ENCODE measurements around the gene MVB12B. TPM values are rescaled to one million over a fixed set of nuclear protein-coding genes. Genes with fewer than 3 reads are reported as not detected.
A peak's percentile ranks its signal among the peaks of the same experiment; 100 is the strongest.

Gene MVB12B
- total and polyA plus RNA-seq, 8 donors, result 2.3 to 21.9 (median 6.4) TPM

- TF ChIP-seq CTCF (IDR thresholded peaks at IDR 0.05) (no peak), EP300 (IDR thresholded peaks at IDR 0.05) (no peak), POLR2AphosphoS5 (IDR thresholded peaks at IDR 0.05) (no peak), POLR2A (IDR thresholded peaks at IDR 0.05) (no peak)
- 26 to 41% (median 33%) methylated on average over 8 of the region's 8 CpGs for WGBS, 5 donors
- intact Hi-C loops (cut with DNase I; ENCODE audit: low total_unique reads), result no loop called here
- H3K9me3 ChIP-seq, result no peaks in the 10 kb centered on the region
- peak in 1 of 2 donors; percentile 68 for DNase-seq
- peak overlapping the region in 4 of 5 donors; percentile 46 to 76 (median 56) for H3K27ac ChIP-seq
- peak overlapping the region in 1 of 4 donors; percentile 3 for H3K4me3 ChIP-seq
- no peaks in the 10 kb centered on the region for H3K36me3 ChIP-seq
- no peaks in the 10 kb centered on the region for H3K27me3 ChIP-seq
- H3K4me1 ChIP-seq, result peaks cover 39 to 82% (median 56%) of the 10 kb centered on the region in 4 donors
Measured at GRCh38 chr9:126334721-126335621, 8.3 kb downstream of the MVB12B start.

GRCh38 chr9:126335837-126336735 is 9.5 kb downstream of the MVB12B start:
- WGBS, 5 donors, result 41 to 60% (median 48%) methylated on average over 19 of the region's 19 CpGs
- no peak for DNase-seq
- Histone ChIP-seq H3K9me3 (no peaks in the 10 kb centered on the region), H3K36me3 (peaks cover under 1 to 10% (median 8%) of the 10 kb centered on the region in 4 donors), H3K27ac (peak overlapping the region in 4 of 5 donors; percentile 46 to 76 (median 56)), H3K4me3 (peak overlapping the region in 1 of 4 donors; percentile 3), H3K4me1 (peaks cover 39 to 76% (median 53%) of the 10 kb centered on the region in 4 donors), H3K27me3 (no peaks in the 10 kb centered on the region)
- TF ChIP-seq CTCF (IDR thresholded peaks at IDR 0.05) (no peak), POLR2AphosphoS5 (IDR thresholded peaks at IDR 0.05) (no peak), POLR2A (IDR thresholded peaks at IDR 0.05) (no peak), EP300 (IDR thresholded peaks at IDR 0.05) (no peak)
- intact Hi-C loops (cut with DNase I; ENCODE audit: low total_unique reads), result no loop called here

GRCh38 chr9:126336736-126337325 is 10.2 kb downstream of the MVB12B start:
- H3K36me3 ChIP-seq, result peaks cover 7 to 17% (median 16%) of the 10 kb centered on the region in 4 donors
- peaks cover 39 to 70% (median 53%) of the 10 kb centered on the region in 4 donors for H3K4me1 ChIP-seq
- H3K27me3 ChIP-seq, result no peaks in the 10 kb centered on the region
- no peak for DNase-seq
- TF ChIP-seq POLR2AphosphoS5 (IDR thresholded peaks at IDR 0.05), result no peak
- TF ChIP-seq EP300 (IDR thresholded peaks at IDR 0.05), result no peak
- TF ChIP-seq CTCF (IDR thresholded peaks at IDR 0.05), result no peak
- TF ChIP-seq POLR2A (IDR thresholded peaks at IDR 0.05), result no peak
- intact Hi-C loops (cut with DNase I; ENCODE audit: low total_unique reads), result no loop called here
- 80 to 86% (median 82%) methylated on average over 8 to 10 of the region's 10 CpGs for WGBS, 5 donors
- H3K4me3 ChIP-seq, result no peak overlapping the region
- H3K27ac ChIP-seq, result peak overlapping the region in 2 of 5 donors; percentile 60 to 76
- H3K9me3 ChIP-seq, result no peaks in the 10 kb centered on the region
